Measurements from ENCODE around the gene BSCL2. TPM values are rescaled to one million over a fixed set of nuclear protein-coding genes. Genes with fewer than 3 reads are reported as not detected.
A peak's percentile ranks its signal among the peaks of the same experiment; 100 is the strongest.

The BSCL2 gene
- total and polyA plus RNA-seq, 8 donors: 39.9 to 109 (median 49.5) TPM

DNA sequence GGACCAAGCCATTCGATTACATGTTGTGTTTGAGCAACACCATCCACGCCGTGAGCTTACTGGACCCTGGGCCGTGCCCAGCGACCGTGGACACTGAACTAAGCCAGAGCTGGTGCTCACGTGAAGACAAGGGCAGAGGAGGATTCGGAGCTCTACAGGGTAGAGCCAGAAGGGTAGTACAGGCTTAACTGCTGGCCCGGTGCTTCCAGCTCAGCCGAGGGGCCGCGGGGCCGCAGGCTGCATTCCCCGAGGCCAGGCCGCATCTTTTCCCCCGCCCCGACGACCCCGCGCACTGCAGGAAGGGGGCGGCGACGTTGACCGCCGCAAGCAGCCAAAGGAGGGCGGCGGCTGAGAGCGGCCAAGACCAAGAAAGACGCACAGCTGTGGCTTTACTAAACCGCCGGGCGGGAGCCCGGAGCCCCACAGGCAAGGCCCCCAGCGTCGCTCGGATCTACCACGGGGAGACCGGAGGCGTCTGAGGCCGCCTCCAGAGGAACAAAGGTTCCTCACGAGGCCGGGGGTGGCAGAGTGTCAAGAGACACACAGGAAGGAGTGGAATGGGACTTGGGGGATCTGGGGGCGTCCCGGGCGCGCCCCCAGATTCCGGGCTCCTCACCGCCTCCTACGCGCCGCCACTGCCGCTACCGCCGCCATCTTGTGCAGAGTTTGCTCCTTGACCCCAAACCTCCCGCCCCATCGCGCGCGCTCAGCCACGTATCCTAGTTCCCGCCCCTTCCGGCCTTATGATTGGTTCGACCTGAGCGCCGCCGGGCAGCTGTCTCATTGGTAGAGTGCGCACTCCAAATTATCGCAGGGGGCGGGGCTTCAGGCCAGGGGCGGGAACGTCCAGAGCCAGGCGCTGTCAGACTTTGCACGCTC, 61.0 kb downstream of the BSCL2 start, which contains the start of gene GANAB:
GANAB (minus strand) TSS at position 668 of the 879 bp plus-strand sequence; CDS start at position 654, 14 bp downstream.
- Histone ChIP-seq H3K4me1 (peaks cover 16 to 31% of the 10 kb centered on the region in 2 donors), H3K4me3 (peak within 1 kb of the TSS; percentile 94 to 100), H3K9me3 (no peaks in the 10 kb centered on the region), H3K36me3 (peaks cover 0 to 46% of the 10 kb centered on the region in 2 donors), H3K27me3 (no peaks in the 10 kb centered on the region), H3K27ac (peak within 1 kb of the TSS; percentile 83 to 91)
- intact Hi-C loops (cut with DNase I): no loop called here
- peak; percentile 97 to 99 (median 98) for DNase-seq
- peak; percentile 99 for ATAC-seq
- TF ChIP-seq, protein P1, sequence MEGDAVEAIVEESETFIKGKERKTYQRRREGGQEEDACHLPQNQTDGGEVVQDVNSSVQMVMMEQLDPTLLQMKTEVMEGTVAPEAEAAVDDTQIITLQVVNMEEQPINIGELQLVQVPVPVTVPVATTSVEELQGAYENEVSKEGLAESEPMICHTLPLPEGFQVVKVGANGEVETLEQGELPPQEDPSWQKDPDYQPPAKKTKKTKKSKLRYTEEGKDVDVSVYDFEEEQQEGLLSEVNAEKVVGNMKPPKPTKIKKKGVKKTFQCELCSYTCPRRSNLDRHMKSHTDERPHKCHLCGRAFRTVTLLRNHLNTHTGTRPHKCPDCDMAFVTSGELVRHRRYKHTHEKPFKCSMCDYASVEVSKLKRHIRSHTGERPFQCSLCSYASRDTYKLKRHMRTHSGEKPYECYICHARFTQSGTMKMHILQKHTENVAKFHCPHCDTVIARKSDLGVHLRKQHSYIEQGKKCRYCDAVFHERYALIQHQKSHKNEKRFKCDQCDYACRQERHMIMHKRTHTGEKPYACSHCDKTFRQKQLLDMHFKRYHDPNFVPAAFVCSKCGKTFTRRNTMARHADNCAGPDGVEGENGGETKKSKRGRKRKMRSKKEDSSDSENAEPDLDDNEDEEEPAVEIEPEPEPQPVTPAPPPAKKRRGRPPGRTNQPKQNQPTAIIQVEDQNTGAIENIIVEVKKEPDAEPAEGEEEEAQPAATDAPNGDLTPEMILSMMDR (IDR thresholded peaks at IDR 0.05): no peak

DNA sequence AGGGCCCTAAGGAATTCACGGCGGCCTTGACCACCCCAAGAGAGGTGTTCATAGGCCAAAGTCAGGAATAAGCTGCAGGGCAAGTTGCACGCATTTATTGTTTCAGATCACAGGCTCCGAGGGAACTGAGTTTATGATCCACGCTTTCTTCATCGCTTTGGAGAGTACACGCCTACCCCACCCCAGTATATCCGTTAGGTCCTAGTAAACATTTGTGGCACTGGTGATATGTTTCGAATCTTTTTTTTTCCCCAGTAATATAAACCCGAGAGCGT, 61.6 kb downstream of the BSCL2 start:
- Histone ChIP-seq H3K36me3 (peaks cover 0 to 46% of the 10 kb centered on the region in 2 donors), H3K27ac (peak overlapping the region; percentile 83 to 91), H3K4me1 (peaks cover 16 to 29% of the 10 kb centered on the region in 2 donors), H3K9me3 (no peaks in the 10 kb centered on the region), H3K27me3 (no peaks in the 10 kb centered on the region), H3K4me3 (peak overlapping the region; percentile 94 to 100)
- TF ChIP-seq, protein P1 (IDR thresholded peaks at IDR 0.05): no peak
- DNase-seq (no peak), ATAC-seq (no peak)
- intact Hi-C loops (cut with DNase I): no loop called here

GRCh38 chr11:62644220-62644619, 63.0 kb downstream of the BSCL2 start:
- DNase-seq (no peak), ATAC-seq (no peak)
- Histone ChIP-seq H3K9me3 (no peaks in the 10 kb centered on the region), H3K36me3 (peaks cover 0 to 37% of the 10 kb centered on the region in 2 donors), H3K27ac (no peak overlapping the region), H3K27me3 (no peaks in the 10 kb centered on the region), H3K4me1 (peaks cover 16 to 34% of the 10 kb centered on the region in 2 donors), H3K4me3 (no peak overlapping the region)
- TF ChIP-seq, protein P1 (IDR thresholded peaks at IDR 0.05): no peak
- intact Hi-C loops (cut with DNase I): no loop called here

Other genes with a start within 250 kb of the BSCL2 start
- 100 to 1,000 TPM; 437 to 636 TPM for gene AHNAK, start 160.6 kb downstream of the BSCL2 start, total RNA-seq
- gene AHNAK, start 160.6 kb downstream of the BSCL2 start, polyA plus RNA-seq (ENCODE audit: insufficient read length in 6 of 6): 100 to 1,000 TPM; 176 to 256 (median 209) TPM
- gene EEF1G, start 133.5 kb downstream of the BSCL2 start, total RNA-seq: 1,000 to 10,000 TPM in 1 of 2 donors, 100 to 1,000 TPM in 1; 973 to 1,076 TPM
- 1,000 to 10,000 TPM; 2,175 to 2,492 (median 2,304) TPM for gene EEF1G, start 133.5 kb downstream of the BSCL2 start, polyA plus RNA-seq (ENCODE audit: insufficient read length in 6 of 6)
- gene TUT1, start 115.9 kb downstream of the BSCL2 start, total RNA-seq: 10 to 100 TPM; 12.6 to 19.8 TPM
- gene TUT1, start 115.9 kb downstream of the BSCL2 start, polyA plus RNA-seq (ENCODE audit: insufficient read length in 6 of 6): 10 to 100 TPM; 21.9 to 27.8 (median 23.4) TPM
- 10 to 100 TPM; 67.1 to 86.0 TPM for gene MTA2, start 105.6 kb downstream of the BSCL2 start, total RNA-seq
- 100 to 1,000 TPM in 2 of 6 donors, 10 to 100 TPM in 4; 90.1 to 110 (median 97.4) TPM for gene MTA2, start 105.6 kb downstream of the BSCL2 start, polyA plus RNA-seq (ENCODE audit: insufficient read length in 6 of 6)
- 10 to 100 TPM; 61.5 to 82.5 TPM for gene EML3, start 94.6 kb downstream of the BSCL2 start, total RNA-seq
- gene EML3, start 94.6 kb downstream of the BSCL2 start, polyA plus RNA-seq (ENCODE audit: insufficient read length in 6 of 6): 10 to 100 TPM; 39.3 to 58.5 (median 53.5) TPM
- 1 to 10 TPM; 4.3 to 5.2 TPM for gene ROM1, start 94.2 kb downstream of the BSCL2 start, total RNA-seq
- gene ROM1, start 94.2 kb downstream of the BSCL2 start, polyA plus RNA-seq (ENCODE audit: insufficient read length in 6 of 6): 1 to 10 TPM; 3.4 to 6.5 (median 5.9) TPM
- gene B3GAT3, start 85.4 kb downstream of the BSCL2 start, total RNA-seq: 10 to 100 TPM; 44.1 to 46.2 TPM
- gene B3GAT3, start 85.4 kb downstream of the BSCL2 start, polyA plus RNA-seq (ENCODE audit: insufficient read length in 6 of 6): 10 to 100 TPM; 19.0 to 35.6 (median 25.0) TPM
- gene GANAB, start 60.8 kb downstream of the BSCL2 start, total RNA-seq: 100 to 1,000 TPM; 270 to 325 TPM
- 100 to 1,000 TPM; 287 to 341 (median 312) TPM for gene GANAB, start 60.8 kb downstream of the BSCL2 start, polyA plus RNA-seq (ENCODE audit: insufficient read length in 6 of 6)
- 10 to 100 TPM; 24.2 to 27.1 TPM for gene INTS5, start 54.1 kb downstream of the BSCL2 start, total RNA-seq
- 10 to 100 TPM; 12.7 to 18.4 (median 17.5) TPM for gene INTS5, start 54.1 kb downstream of the BSCL2 start, polyA plus RNA-seq (ENCODE audit: insufficient read length in 6 of 6)
- gene C11orf98, start 42.2 kb downstream of the BSCL2 start, total RNA-seq: 10 to 100 TPM; 46.2 to 65.5 TPM
- gene C11orf98, start 42.2 kb downstream of the BSCL2 start, polyA plus RNA-seq (ENCODE audit: insufficient read length in 6 of 6): 10 to 100 TPM; 42.6 to 64.7 (median 51.1) TPM
- 10 to 100 TPM; 12.8 to 21.8 TPM for gene CSKMT, start 42.1 kb downstream of the BSCL2 start, total RNA-seq
- gene CSKMT, start 42.1 kb downstream of the BSCL2 start, polyA plus RNA-seq (ENCODE audit: insufficient read length in 6 of 6): 1 to 10 TPM; 5.1 to 7.4 (median 6.0) TPM
- 1 to 10 TPM; 6.6 to 6.7 TPM for gene UQCC3, start 35.8 kb downstream of the BSCL2 start, total RNA-seq
- gene UQCC3, start 35.8 kb downstream of the BSCL2 start, polyA plus RNA-seq (ENCODE audit: insufficient read length in 6 of 6): 1 to 10 TPM; 6.2 to 9.0 (median 6.8) TPM
- 1 to 10 TPM; 6.0 to 8.2 TPM for gene LBHD1, start 35.2 kb downstream of the BSCL2 start, total RNA-seq
- 1 to 10 TPM; 4.4 to 9.9 (median 8.2) TPM for gene LBHD1, start 35.2 kb downstream of the BSCL2 start, polyA plus RNA-seq (ENCODE audit: insufficient read length in 6 of 6)
- gene UBXN1, start 28.4 kb downstream of the BSCL2 start, total RNA-seq: 10 to 100 TPM; 67.5 to 74.4 TPM
- 100 to 1,000 TPM; 140 to 169 (median 157) TPM for gene UBXN1, start 28.4 kb downstream of the BSCL2 start, polyA plus RNA-seq (ENCODE audit: insufficient read length in 6 of 6)
- gene LRRN4CL, start 17.9 kb downstream of the BSCL2 start, total RNA-seq: 1 to 10 TPM in 1 of 2 donors, under 1 TPM in 1; 0.32 to 2.0 TPM
- 1 to 10 TPM in 1 of 6 donors, under 1 TPM in 5; 0.32 to 1.2 (median 0.69) TPM for gene LRRN4CL, start 17.9 kb downstream of the BSCL2 start, polyA plus RNA-seq (ENCODE audit: insufficient read length in 6 of 6)
- gene GNG3, start 252 bp upstream of the BSCL2 start, total RNA-seq: under 1 TPM in 1 of 2 donors, not detected in 1; 0.42 TPM
- gene GNG3, start 252 bp upstream of the BSCL2 start, polyA plus RNA-seq (ENCODE audit: insufficient read length in 6 of 6): 1 to 10 TPM; 1.5 to 1.9 (median 1.6) TPM
- gene HNRNPUL2, start 20.0 kb upstream of the BSCL2 start, total RNA-seq: 10 to 100 TPM; 31.8 to 43.2 TPM
- gene HNRNPUL2, start 20.0 kb upstream of the BSCL2 start, polyA plus RNA-seq (ENCODE audit: insufficient read length in 6 of 6): 10 to 100 TPM; 79.9 to 95.4 (median 91.2) TPM
- 10 to 100 TPM; 32.2 to 33.0 TPM for gene TTC9C, start 21.1 kb upstream of the BSCL2 start, total RNA-seq
- gene TTC9C, start 21.1 kb upstream of the BSCL2 start, polyA plus RNA-seq (ENCODE audit: insufficient read length in 6 of 6): 10 to 100 TPM; 36.9 to 43.4 (median 39.8) TPM
- 10 to 100 TPM; 11.2 TPM for gene ZBTB3, start 46.7 kb upstream of the BSCL2 start, total RNA-seq
- 1 to 10 TPM; 7.3 to 9.6 (median 8.3) TPM for gene ZBTB3, start 46.7 kb upstream of the BSCL2 start, polyA plus RNA-seq (ENCODE audit: insufficient read length in 6 of 6)
- gene POLR2G, start 54.2 kb upstream of the BSCL2 start, total RNA-seq: 10 to 100 TPM; 64.9 to 70.3 TPM
- gene POLR2G, start 54.2 kb upstream of the BSCL2 start, polyA plus RNA-seq (ENCODE audit: insufficient read length in 6 of 6): 100 to 1,000 TPM; 135 to 159 (median 148) TPM
- gene TAF6L, start 64.0 kb upstream of the BSCL2 start, total RNA-seq: 10 to 100 TPM; 14.5 to 24.9 TPM
- gene TAF6L, start 64.0 kb upstream of the BSCL2 start, polyA plus RNA-seq (ENCODE audit: insufficient read length in 6 of 6): 10 to 100 TPM; 26.6 to 35.2 (median 30.3) TPM
- gene TMEM179B, start 80.0 kb upstream of the BSCL2 start, total RNA-seq: 10 to 100 TPM; 52.7 to 58.7 TPM
- gene TMEM179B, start 80.0 kb upstream of the BSCL2 start, polyA plus RNA-seq (ENCODE audit: insufficient read length in 6 of 6): 10 to 100 TPM; 43.9 to 56.7 (median 49.8) TPM
- 10 to 100 TPM; 15.7 to 16.2 TPM for gene TMEM223, start 84.6 kb upstream of the BSCL2 start, total RNA-seq
- 10 to 100 TPM; 19.6 to 26.4 (median 20.7) TPM for gene TMEM223, start 84.6 kb upstream of the BSCL2 start, polyA plus RNA-seq (ENCODE audit: insufficient read length in 6 of 6)
- gene NXF1, start 98.0 kb upstream of the BSCL2 start, total RNA-seq: 10 to 100 TPM; 67.8 to 73.0 TPM
- gene NXF1, start 98.0 kb upstream of the BSCL2 start, polyA plus RNA-seq (ENCODE audit: insufficient read length in 6 of 6): 100 to 1,000 TPM; 118 to 157 (median 134) TPM
- 10 to 100 TPM; 38.9 to 40.5 TPM for gene STX5, start 124.6 kb upstream of the BSCL2 start, total RNA-seq
- 10 to 100 TPM; 49.5 to 55.7 (median 51.2) TPM for gene STX5, start 124.6 kb upstream of the BSCL2 start, polyA plus RNA-seq (ENCODE audit: insufficient read length in 6 of 6)
- gene TEX54, start 125.4 kb upstream of the BSCL2 start, total RNA-seq: not detected
- gene TEX54, start 125.4 kb upstream of the BSCL2 start, polyA plus RNA-seq (ENCODE audit: insufficient read length in 6 of 6): under 1 TPM in 2 of 6 donors, not detected in 4; 0.36 to 0.69 TPM
- 10 to 100 TPM; 24.6 to 45.4 TPM for gene WDR74, start 132.2 kb upstream of the BSCL2 start, total RNA-seq
- gene WDR74, start 132.2 kb upstream of the BSCL2 start, polyA plus RNA-seq (ENCODE audit: insufficient read length in 6 of 6): 10 to 100 TPM; 36.1 to 54.0 (median 43.3) TPM
- 100 to 1,000 TPM; 131 to 228 TPM for gene SLC3A2, start 173.5 kb upstream of the BSCL2 start, total RNA-seq
- gene SLC3A2, start 173.5 kb upstream of the BSCL2 start, polyA plus RNA-seq (ENCODE audit: insufficient read length in 6 of 6): 100 to 1,000 TPM; 161 to 223 (median 180) TPM
- gene CHRM1, start 213.9 kb upstream of the BSCL2 start, total RNA-seq: 1 to 10 TPM; 1.2 to 2.3 TPM
- gene CHRM1, start 213.9 kb upstream of the BSCL2 start, polyA plus RNA-seq (ENCODE audit: insufficient read length in 6 of 6): under 1 TPM; 0.34 to 0.71 (median 0.52) TPM